H1 (cell line): Measurements from ENCODE around the gene NFIX. TPM values are rescaled to one million over a fixed set of nuclear protein-coding genes. Genes with fewer than 3 reads are reported as not detected.

Source experiments
- SP1 ChIP-seq: IDR thresholded peaks from 2 replicates; pipeline ENCODE4 v1.6.1; 2011; ENCODE audit warnings: low read depth, low read length
- polyA plus RNA-seq, 7 experiments: library from polyadenylated mRNA; depleted of rRNA in 3 of 7; stranded (reverse) in 5 of 7; unstranded in 2 of 7; fragments of >200 nt in 5 of 7; fragments of 200-250 nt in 2 of 7; gene quantifications; 1 replicate in 5 of 7; 2 replicates in 1 of 7; 4 replicates in 1 of 7; pipeline versions ENCODE4 v1.2.1 to v1.2.3, GENCODE V29; 2011 to 2013; ENCODE audit warnings: missing spikeins in 2 of 7, mixed read lengths in 2 of 7
- total RNA-seq: library from RNA; stranded (reverse); fragmentation: NEBNext Ultra II Directional; extraction: Animal tissue kit (Norgen Biotek cat#: 25700); gene quantifications from 2 replicates; pipeline ENCODE4 v1.2.1, GENCODE V29; 2021

Gene NFIX
- total and polyA plus RNA-seq, 2 of the 8 experiments (the other 6 are each of a cell fraction or from before 2014, with no cell fraction given), result 0.03 to 0.20 TPM

GRCh38 chr19:12979974-12980373, 15.3 kb upstream of the NFIX start (continued):
- no peak for TF ChIP-seq SP1
